ENCODE results near the gene USP54. TPM values are rescaled to one million over a fixed set of nuclear protein-coding genes. Genes with fewer than 3 reads are reported as not detected.

USP54 gene
- total and polyA plus RNA-seq, 9 of the 15 experiments (the other 6 are each of a cell fraction or from before 2014, with no cell fraction given), result 3.8 to 40.1 (median 16.9) TPM

- TF ChIP-seq KDM5B (IDR thresholded peaks at IDR 0.05; ENCODE audit: insufficient replicate concordance, low read depth, low read length) (peak; percentile 82), ZNF609 (CRISPR knock-in tag; IDR thresholded peaks at IDR 0.05; ENCODE audit: borderline replicate concordance) (no peak), SMAD1 (IDR thresholded peaks at IDR 0.05; ENCODE audit: low read depth, low read length, partially characterized antibody) (no peak), ARID3B (CRISPR knock-in tag; IDR thresholded peaks at IDR 0.05; ENCODE audit: borderline replicate concordance) (no peak), CREM (IDR thresholded peaks at IDR 0.05; ENCODE audit: low read depth) (no peak; the same call in 1 of the 2 replicates), ZNF75A (CRISPR knock-in tag; IDR thresholded peaks at IDR 0.05) (no peak), HDAC6 (IDR thresholded peaks at IDR 0.05; ENCODE audit: low read depth, low read length) (no peak), HDAC2 (IDR thresholded peaks at IDR 0.05) (peak; percentile 80), NR3C1 (CRISPR knock-in tag; IDR thresholded peaks at IDR 0.05) (no peak), MAFF (IDR thresholded peaks at IDR 0.05; ENCODE audit: low read length) (no peak), TGIF2 (CRISPR knock-in tag; IDR thresholded peaks at IDR 0.05) (peak; percentile 93), ARID4B (CRISPR knock-in tag; IDR thresholded peaks at IDR 0.05) (peak; percentile 92), HNRNPLL (IDR thresholded peaks at IDR 0.05; ENCODE audit: low read depth, low read length, poor library complexity, severe bottlenecking) (peak; percentile 40), SMARCE1 (IDR thresholded peaks at IDR 0.05) (peak; percentile 45; the same call in 1 of the 2 replicates), USF2 (CRISPR knock-in tag; IDR thresholded peaks at IDR 0.05) (no peak)
Measured at GRCh38 chr10:73495226-73495883, 95.8 kb downstream of the USP54 start (continued).

All from K562 (cell line).